BE2C (cell line): ENCODE results near the gene CDC42EP5.

Experiments used
- DNase-seq: peaks from one replicate; pipeline ENCODE4 v3.0.0-alpha.2; 2020
- H3K27me3 ChIP-seq: fragments of 250-450 bp; sonication (Bioruptor Pico); 2 replicates; pipeline ENCODE4 v1.5.1; 2020; ENCODE audit warnings: mild to moderate bottlenecking
- H3K36me3 ChIP-seq: fragments of 250-450 bp; sonication (Bioruptor Pico); 2 replicates; pipeline ENCODE4 v1.5.1; 2020; ENCODE audit warnings: mild to moderate bottlenecking
- H3K4me1 ChIP-seq: fragments of 250-450 bp; sonication (Bioruptor Pico); 2 replicates; pipeline ENCODE4 v1.5.1; 2020
- H3K4me3 ChIP-seq: 2 replicates; pipeline ENCODE4 v1.5.1; 2011; ENCODE audit warnings: low read depth, low read length
- H3K9me3 ChIP-seq: fragments of 250-450 bp; sonication (Bioruptor Pico); 2 replicates; pipeline ENCODE4 v1.5.1; 2020
- TF ChIP-seq, protein P1 (sequence below): IDR thresholded peaks from 2 replicates; pipeline ENCODE4 v1.5.1; 2012; ENCODE audit warnings: mild to moderate bottlenecking, low read depth, low read length

The CDC42EP5 gene

DNA sequence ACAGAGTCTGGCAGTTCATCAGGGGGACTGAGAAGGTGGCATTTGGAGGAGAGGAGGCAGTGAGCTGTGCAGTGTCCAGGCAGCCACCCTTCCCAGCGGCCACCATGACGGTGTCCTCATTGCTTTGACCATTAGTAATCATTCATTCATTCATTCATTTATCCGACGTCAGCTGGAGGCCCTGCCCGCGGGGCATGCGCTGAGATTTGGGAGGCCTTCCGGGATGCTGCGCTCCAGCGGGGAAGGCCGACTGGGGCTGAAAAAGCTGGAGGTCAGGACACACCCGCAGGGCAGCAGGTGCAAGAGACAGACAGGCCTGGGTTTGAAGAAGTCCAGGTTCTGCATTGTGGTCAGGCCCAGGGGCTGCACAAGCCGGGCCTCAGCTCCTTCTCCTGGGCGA, 48.9 kb downstream of the CDC42EP5 start:
- Histone ChIP-seq H3K4me3 (no peak overlapping the region), H3K27me3 (peaks cover 62% of the 10 kb centered on the region)

DNA sequence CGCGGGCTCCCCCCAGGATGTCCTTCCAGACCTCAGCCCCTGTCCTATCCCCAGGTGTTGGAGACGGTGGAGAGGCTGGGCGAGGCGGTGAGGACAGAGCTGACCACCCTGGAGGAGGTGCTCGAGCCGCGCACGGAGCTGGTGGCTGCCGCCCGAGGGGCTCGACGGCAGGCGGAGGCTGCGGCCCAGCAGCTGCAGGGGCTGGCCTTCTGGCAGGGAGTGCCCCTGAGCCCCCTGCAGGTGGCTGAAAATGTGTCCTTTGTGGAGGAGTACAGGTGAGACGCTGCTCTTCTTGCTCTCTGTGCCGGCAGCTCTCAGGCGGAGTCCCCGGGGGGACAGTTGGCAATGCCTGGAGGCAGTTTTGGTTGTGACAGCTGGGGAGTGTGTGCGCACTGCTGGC, 51.0 kb downstream of the CDC42EP5 start:
- DNase-seq, result no peak
- TF ChIP-seq, protein P1, sequence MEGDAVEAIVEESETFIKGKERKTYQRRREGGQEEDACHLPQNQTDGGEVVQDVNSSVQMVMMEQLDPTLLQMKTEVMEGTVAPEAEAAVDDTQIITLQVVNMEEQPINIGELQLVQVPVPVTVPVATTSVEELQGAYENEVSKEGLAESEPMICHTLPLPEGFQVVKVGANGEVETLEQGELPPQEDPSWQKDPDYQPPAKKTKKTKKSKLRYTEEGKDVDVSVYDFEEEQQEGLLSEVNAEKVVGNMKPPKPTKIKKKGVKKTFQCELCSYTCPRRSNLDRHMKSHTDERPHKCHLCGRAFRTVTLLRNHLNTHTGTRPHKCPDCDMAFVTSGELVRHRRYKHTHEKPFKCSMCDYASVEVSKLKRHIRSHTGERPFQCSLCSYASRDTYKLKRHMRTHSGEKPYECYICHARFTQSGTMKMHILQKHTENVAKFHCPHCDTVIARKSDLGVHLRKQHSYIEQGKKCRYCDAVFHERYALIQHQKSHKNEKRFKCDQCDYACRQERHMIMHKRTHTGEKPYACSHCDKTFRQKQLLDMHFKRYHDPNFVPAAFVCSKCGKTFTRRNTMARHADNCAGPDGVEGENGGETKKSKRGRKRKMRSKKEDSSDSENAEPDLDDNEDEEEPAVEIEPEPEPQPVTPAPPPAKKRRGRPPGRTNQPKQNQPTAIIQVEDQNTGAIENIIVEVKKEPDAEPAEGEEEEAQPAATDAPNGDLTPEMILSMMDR, result no peak
- Histone ChIP-seq H3K36me3 (no peaks in the 10 kb centered on the region), H3K27me3 (peaks cover 58% of the 10 kb centered on the region), H3K4me3 (no peak overlapping the region), H3K9me3 (no peaks in the 10 kb centered on the region; the same call in 1 of the 2 replicates), H3K4me1 (no peaks in the 10 kb centered on the region)

More for the DNA sequence above, 48.9 kb downstream of the CDC42EP5 start:
- no peak for DNase-seq
- Histone ChIP-seq H3K4me1 (no peaks in the 10 kb centered on the region), H3K9me3 (no peaks in the 10 kb centered on the region; the same call in 1 of the 2 replicates), H3K36me3 (no peaks in the 10 kb centered on the region)
- TF ChIP-seq, protein P1, result no peak

DNA sequence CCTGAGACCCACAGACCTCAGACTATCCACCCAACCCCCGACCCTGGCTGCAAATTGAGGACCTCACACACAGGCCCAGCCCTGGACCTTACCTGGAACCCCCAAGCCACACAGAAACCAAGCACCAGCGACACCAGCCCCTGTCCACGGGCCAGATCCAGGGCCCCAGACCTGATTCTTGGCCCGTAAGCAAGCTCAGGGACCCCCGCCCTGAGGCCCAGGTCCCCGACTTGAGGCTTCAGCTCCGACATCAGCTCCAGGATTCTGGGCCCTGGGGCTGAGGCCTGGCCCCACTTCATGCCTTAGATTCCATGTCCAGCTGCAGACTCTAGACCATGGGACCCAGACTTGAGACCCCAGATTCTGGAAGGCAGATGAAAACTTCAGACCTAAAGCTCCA, 51.6 kb downstream of the CDC42EP5 start:
- no peaks in the 10 kb centered on the region for H3K4me1 ChIP-seq
- H3K36me3 ChIP-seq, result no peaks in the 10 kb centered on the region
- TF ChIP-seq, protein P1, result no peak
- no peak overlapping the region for H3K4me3 ChIP-seq
- no peaks in the 10 kb centered on the region for H3K9me3 ChIP-seq
- DNase-seq, result no peak
- H3K27me3 ChIP-seq, result peaks cover 60% of the 10 kb centered on the region

DNA sequence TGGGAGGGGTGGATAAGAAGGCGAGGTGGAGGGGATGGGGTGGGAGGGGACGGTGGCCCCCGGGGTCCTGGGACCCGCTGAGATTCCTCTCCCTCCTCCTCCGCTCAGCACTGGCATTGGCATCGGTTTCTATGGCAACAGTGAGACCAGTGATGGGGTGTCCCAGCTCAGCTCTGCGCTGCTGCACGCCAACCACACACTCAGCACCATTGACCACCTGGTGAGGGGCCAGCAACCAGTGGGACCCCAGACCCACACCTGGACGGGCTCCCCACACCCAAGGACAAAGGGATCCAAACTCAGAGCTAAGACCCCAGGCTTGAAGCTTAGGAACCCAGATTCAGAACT, 52.0 kb downstream of the CDC42EP5 start:
- H3K4me3 ChIP-seq, result no peak overlapping the region
- TF ChIP-seq, protein P1, result no peak
- peaks cover 60% of the 10 kb centered on the region for H3K27me3 ChIP-seq

DNA sequence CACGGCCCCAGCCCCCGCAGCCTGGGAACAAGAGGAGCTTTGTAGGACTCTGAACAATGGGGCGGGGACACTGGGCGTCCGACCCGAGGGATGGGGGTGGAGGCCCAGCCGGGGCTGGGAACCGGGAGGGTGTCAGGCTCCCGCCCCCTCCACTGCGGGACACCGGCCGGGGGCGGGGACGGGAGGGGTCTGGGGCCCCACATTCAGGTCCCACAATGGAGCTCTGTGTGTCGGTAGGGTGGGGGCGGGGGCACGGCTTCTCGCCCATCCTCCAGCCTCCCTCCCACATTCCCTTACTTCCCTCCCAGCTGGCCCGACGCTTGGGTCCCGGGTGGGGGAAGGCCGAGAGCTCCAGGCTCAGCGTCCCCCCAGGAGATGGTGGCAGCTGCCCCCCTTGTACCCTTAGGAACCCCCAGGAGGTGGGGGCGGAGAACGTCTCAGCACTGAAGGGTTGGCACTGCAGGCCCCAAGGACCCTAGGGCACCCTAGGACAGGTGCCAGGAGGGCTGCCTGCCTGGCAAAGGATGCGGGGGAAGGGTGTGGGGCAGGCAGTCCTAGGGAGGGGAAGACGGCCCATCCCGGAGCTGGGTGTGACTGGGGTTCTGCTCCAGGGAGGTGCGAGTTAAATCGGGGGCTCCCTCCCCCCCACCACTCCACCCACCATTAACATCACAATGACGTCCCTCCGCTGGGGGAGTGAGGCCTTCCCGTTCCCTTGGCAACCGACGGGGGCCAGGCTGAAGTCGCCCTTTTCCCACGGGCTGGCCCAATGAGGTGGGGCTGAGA, 52.5 kb downstream of the CDC42EP5 start:
- TF ChIP-seq, protein P1, result no peak
- no peak for DNase-seq
- Histone ChIP-seq H3K27me3 (peaks cover 60% of the 10 kb centered on the region), H3K36me3 (no peaks in the 10 kb centered on the region), H3K4me1 (no peaks in the 10 kb centered on the region), H3K9me3 (no peaks in the 10 kb centered on the region), H3K4me3 (no peak overlapping the region)

More for the DNA sequence above, 52.0 kb downstream of the CDC42EP5 start:
- no peaks in the 10 kb centered on the region for H3K9me3 ChIP-seq
- H3K36me3 ChIP-seq, result no peaks in the 10 kb centered on the region
- no peak for DNase-seq
- no peaks in the 10 kb centered on the region for H3K4me1 ChIP-seq

GRCh38 chr19:54420068-54420382, 53.1 kb downstream of the CDC42EP5 start:
- Histone ChIP-seq H3K4me1 (no peaks in the 10 kb centered on the region), H3K4me3 (no peak overlapping the region), H3K9me3 (no peaks in the 10 kb centered on the region), H3K36me3 (no peaks in the 10 kb centered on the region), H3K27me3 (peaks cover 57% of the 10 kb centered on the region)
- DNase-seq, result no peak
- TF ChIP-seq, protein P1, result no peak
